Karpas-422 (cell line): ENCODE measurements around the gene CCDC82. TPM values are rescaled to one million over a fixed set of nuclear protein-coding genes. Genes with fewer than 3 reads are reported as not detected.

ENCODE experiments used
- DNase-seq: peaks from one replicate; pipeline ENCODE4 v3.0.0-alpha.2; 2015
- H2AFZ ChIP-seq: fragments of 200-600 bp; sonication (generic); 2 replicates; pipeline ENCODE4 v1.6.1; 2014; ENCODE audit warnings: antibody characterized with exemption, low read length, mixed read lengths
- H3K27ac ChIP-seq: fragments of 200-600 bp; sonication (generic); 2 replicates; pipeline ENCODE4 v1.5.1; 2014; ENCODE audit warnings: mild to moderate bottlenecking, low read length, moderate library complexity
- H3K27me3 ChIP-seq: fragments of 200-600 bp; sonication (generic); 2 replicates; pipeline ENCODE4 v1.6.1; 2014; ENCODE audit warnings: low read length, mixed read lengths
- H3K36me3 ChIP-seq: fragments of 200-600 bp; sonication (generic); 2 replicates; pipeline ENCODE4 v1.6.1; 2014; ENCODE audit warnings: low read length, mixed read lengths; ENCODE audit not compliant: insufficient read depth
- H3K4me1 ChIP-seq: fragments of 200-600 bp; sonication (generic); 2 replicates; pipeline ENCODE4 v1.6.1; 2014; ENCODE audit warnings: mild to moderate bottlenecking, low read length, mixed read lengths
- H3K4me2 ChIP-seq: fragments of 200-600 bp; sonication (generic); 2 replicates; pipeline ENCODE4 v1.6.1; 2014; ENCODE audit warnings: low read length, low read depth, mild to moderate bottlenecking; ENCODE audit not compliant: poor library complexity, severe bottlenecking
- H3K4me3 ChIP-seq: fragments of 200-600 bp; sonication (generic); 2 replicates; pipeline ENCODE4 v1.5.1; 2014; ENCODE audit warnings: mild to moderate bottlenecking, antibody characterized with exemption, low read length, mixed read lengths
- H3K79me2 ChIP-seq: fragments of 200-600 bp; sonication (generic); 2 replicates; pipeline ENCODE4 v1.6.1; 2014; ENCODE audit warnings: mild to moderate bottlenecking, low read length, mixed read lengths
- H3K9ac ChIP-seq: fragments of 200-600 bp; sonication (generic); 2 replicates; pipeline ENCODE4 v1.6.0; 2014; ENCODE audit warnings: low read length
- H3K9me2 ChIP-seq: fragments of 200-600 bp; sonication (generic), shearing (Covaris generic); replicated peaks from 2 replicates; pipeline ENCODE4 v1.6.0; 2014; ENCODE audit warnings: mild to moderate bottlenecking, low read length, moderate library complexity; ENCODE audit not compliant: insufficient read depth
- H3K9me3 ChIP-seq: fragments of 300-700, 200-600 bp; sonication (generic); 2 replicates; pipeline ENCODE4 v1.6.1; 2014; ENCODE audit warnings: low read length, mixed read lengths
- H4K20me1 ChIP-seq: fragments of 200-600 bp; sonication (generic); 2 replicates; pipeline ENCODE4 v1.6.1; 2014; ENCODE audit warnings: mild to moderate bottlenecking, antibody characterized with exemption, low read length, low read depth; ENCODE audit not compliant: insufficient read depth
- total RNA-seq: library from RNA; depleted of rRNA; stranded (reverse); fragments of >200 nt; shearing (Covaris generic); gene quantifications from 2 replicates; pipeline ENCODE4 v1.2.3, GENCODE V29; 2014; ENCODE audit warnings: low replicate concordance

The CCDC82 gene
- total RNA-seq, 1 experiment from 2014 or later = 88.6 TPM

GRCh38 chr11:96338910-96339705 lies 50.6 kb downstream of the CCDC82 start:
- Histone ChIP-seq H3K9me2 (no peaks in the 10 kb centered on the region), H3K4me3 (no peak overlapping the region), H3K4me2 (peak overlapping the region; percentile 1), H3K9ac (peak overlapping the region; percentile 19), H2AFZ (peak overlapping the region; percentile 13; the same call in 1 of the 2 replicates), H3K4me1 (peaks cover 37% of the 10 kb centered on the region), H3K79me2 (no peaks in the 10 kb centered on the region), H3K36me3 (no peaks in the 10 kb centered on the region), H3K27me3 (no peaks in the 10 kb centered on the region; the same call in 1 of the 2 replicates), H3K27ac (no peak overlapping the region), H3K9me3 (no peaks in the 10 kb centered on the region), H4K20me1 (no peaks in the 10 kb centered on the region)
- peak; percentile 77 for DNase-seq

- no peak for DNase-seq
- Histone ChIP-seq H3K36me3 (no peaks in the 10 kb centered on the region), H3K27me3 (no peaks in the 10 kb centered on the region; the same call in 1 of the 2 replicates), H3K9me3 (no peaks in the 10 kb centered on the region), H3K9ac (no peak overlapping the region), H4K20me1 (no peaks in the 10 kb centered on the region), H2AFZ (no peak overlapping the region), H3K4me2 (no peak overlapping the region), H3K4me3 (no peak overlapping the region), H3K27ac (no peak overlapping the region), H3K4me1 (peaks cover 27% of the 10 kb centered on the region), H3K9me2 (no peaks in the 10 kb centered on the region), H3K79me2 (no peaks in the 10 kb centered on the region)
These were observed 51.9 kb downstream of the CCDC82 start for GRCh38 chr11:96337541-96338431.

- peaks cover 14% of the 10 kb centered on the region for H3K4me1 ChIP-seq
These were observed 54.3 kb downstream of the CCDC82 start for GRCh38 chr11:96335388-96335787.

GRCh38 chr11:96334219-96334618 lies 55.5 kb downstream of the CCDC82 start:
- DNase-seq = no peak
- no peaks in the 10 kb centered on the region for H3K9me2 ChIP-seq
- H3K9ac ChIP-seq = no peak overlapping the region
- no peak overlapping the region for H3K4me3 ChIP-seq
- H2AFZ ChIP-seq = no peak overlapping the region
- H3K4me2 ChIP-seq = no peak overlapping the region
- H3K79me2 ChIP-seq = no peaks in the 10 kb centered on the region
- H3K36me3 ChIP-seq = no peaks in the 10 kb centered on the region
- no peaks in the 10 kb centered on the region for H4K20me1 ChIP-seq
- H3K27me3 ChIP-seq = peaks cover 5% of the 10 kb centered on the region; the same call in 1 of the 2 replicates
- no peaks in the 10 kb centered on the region for H3K9me3 ChIP-seq
- H3K4me1 ChIP-seq = peaks cover 7% of the 10 kb centered on the region
- no peak overlapping the region for H3K27ac ChIP-seq

More at GRCh38 chr11:96335388-96335787, 54.3 kb downstream of the CCDC82 start:
- DNase-seq = no peak
- Histone ChIP-seq H3K27ac (no peak overlapping the region), H3K36me3 (no peaks in the 10 kb centered on the region), H2AFZ (no peak overlapping the region), H3K79me2 (no peaks in the 10 kb centered on the region), H3K4me3 (no peak overlapping the region), H3K9me3 (no peaks in the 10 kb centered on the region), H4K20me1 (no peaks in the 10 kb centered on the region), H3K4me2 (no peak overlapping the region), H3K9ac (no peak overlapping the region), H3K9me2 (no peaks in the 10 kb centered on the region), H3K27me3 (peaks cover 4% of the 10 kb centered on the region; the same call in 1 of the 2 replicates)

GRCh38 chr11:96333191-96333719 lies 56.5 kb downstream of the CCDC82 start:
- no peaks in the 10 kb centered on the region for H3K36me3 ChIP-seq
- H3K9me2 ChIP-seq = no peaks in the 10 kb centered on the region
- no peak overlapping the region for H3K9ac ChIP-seq
- H3K27me3 ChIP-seq = peaks cover 5% of the 10 kb centered on the region; the same call in 1 of the 2 replicates
- no peaks in the 10 kb centered on the region for H4K20me1 ChIP-seq
- H3K4me2 ChIP-seq = no peak overlapping the region
- H3K4me3 ChIP-seq = no peak overlapping the region
- H3K4me1 ChIP-seq = peaks cover 3% of the 10 kb centered on the region
- no peak overlapping the region for H3K27ac ChIP-seq
- no peak overlapping the region for H2AFZ ChIP-seq
- no peaks in the 10 kb centered on the region for H3K79me2 ChIP-seq
- no peaks in the 10 kb centered on the region for H3K9me3 ChIP-seq
- no peak for DNase-seq

GRCh38 chr11:96332126-96332771 lies 57.5 kb downstream of the CCDC82 start:
- H3K4me3 ChIP-seq = no peak overlapping the region
- H3K79me2 ChIP-seq = no peaks in the 10 kb centered on the region
- no peaks in the 10 kb centered on the region for H3K36me3 ChIP-seq
- H2AFZ ChIP-seq = no peak overlapping the region
- H3K27ac ChIP-seq = no peak overlapping the region
- no peak overlapping the region for H3K4me2 ChIP-seq
- peaks cover 5% of the 10 kb centered on the region; the same call in 1 of the 2 replicates for H3K27me3 ChIP-seq
- no peaks in the 10 kb centered on the region for H3K9me3 ChIP-seq
- no peak for DNase-seq
- H3K9ac ChIP-seq = no peak overlapping the region
- H4K20me1 ChIP-seq = no peaks in the 10 kb centered on the region
- H3K9me2 ChIP-seq = no peaks in the 10 kb centered on the region
- peaks cover 3% of the 10 kb centered on the region for H3K4me1 ChIP-seq

GRCh38 chr11:96331699-96332116 lies 58.0 kb downstream of the CCDC82 start:
- no peak overlapping the region for H2AFZ ChIP-seq
- no peak overlapping the region for H3K4me2 ChIP-seq
- H3K9ac ChIP-seq = no peak overlapping the region
- H3K27ac ChIP-seq = no peak overlapping the region
- H4K20me1 ChIP-seq = no peaks in the 10 kb centered on the region
- no peaks in the 10 kb centered on the region for H3K9me2 ChIP-seq
- no peak overlapping the region for H3K4me3 ChIP-seq
- H3K36me3 ChIP-seq = no peaks in the 10 kb centered on the region
- DNase-seq = no peak
- peaks cover 5% of the 10 kb centered on the region; the same call in 1 of the 2 replicates for H3K27me3 ChIP-seq
- peaks cover 3% of the 10 kb centered on the region for H3K4me1 ChIP-seq
- no peaks in the 10 kb centered on the region for H3K79me2 ChIP-seq
- H3K9me3 ChIP-seq = no peaks in the 10 kb centered on the region
